HG03575 (cell line): ENCODE measurements around the gene STMP1.
"Not testable (repeated sequence)": the region's sequence is repeated elsewhere in the genome, so short reads cannot be mapped to it uniquely, and the experiment has no call there.

Source experiments
- ATAC-seq: cut with Tn5 transposase; IDR thresholded peaks from one replicate; pipeline ENCODE4 v1.9.1; 2021; ENCODE audit not compliant: unreplicated experiment, insufficient number of reproducible peaks, low FRiP score; ENCODE audit errors: extremely low read depth

STMP1 gene

DNA sequence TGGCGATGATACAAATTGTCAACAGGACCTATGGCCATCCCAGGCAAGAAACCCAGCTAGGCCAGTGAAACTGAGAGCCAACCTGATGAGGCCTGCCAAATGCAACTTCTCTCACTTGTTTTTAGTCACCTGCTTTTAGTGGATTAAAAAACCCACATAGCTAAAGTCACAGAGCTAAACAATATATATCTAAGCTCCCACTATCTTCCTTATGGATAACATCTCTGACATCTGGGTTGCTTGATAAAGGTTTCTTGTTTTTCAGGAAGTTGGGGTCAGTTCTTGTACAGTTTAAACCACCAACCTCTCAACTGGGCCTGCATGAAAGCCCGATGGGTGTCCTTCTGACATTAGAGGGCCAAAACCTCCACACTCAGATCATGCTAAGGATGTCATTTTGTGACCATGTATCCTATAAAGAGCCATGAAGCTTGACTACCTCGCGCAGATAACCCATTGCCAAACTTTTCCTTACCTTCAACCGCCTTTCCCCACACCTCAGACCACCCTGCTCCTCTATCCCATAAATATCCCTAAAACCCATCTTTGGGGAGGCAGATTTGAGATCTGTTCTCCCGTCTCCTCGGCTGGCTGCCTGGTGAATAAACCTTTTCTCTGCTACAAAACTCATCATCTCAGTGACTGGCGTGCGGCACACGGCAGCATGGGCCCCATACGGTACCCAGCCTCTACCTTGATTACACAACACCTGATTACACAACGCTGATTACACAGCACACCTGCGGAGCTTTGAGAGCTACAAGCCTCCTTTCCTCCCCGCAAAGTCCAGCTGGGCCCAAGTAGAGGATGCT lies 797 bp upstream of the STMP1 start:
- no peak for ATAC-seq

GRCh38 chr7:135662123-135662372 lies 266 bp upstream of the STMP1 start:
- no peak for ATAC-seq

GRCh38 chr7:135664046-135664589 lies 1.8 kb downstream of the STMP1 start:
- no peak for ATAC-seq

DNA sequence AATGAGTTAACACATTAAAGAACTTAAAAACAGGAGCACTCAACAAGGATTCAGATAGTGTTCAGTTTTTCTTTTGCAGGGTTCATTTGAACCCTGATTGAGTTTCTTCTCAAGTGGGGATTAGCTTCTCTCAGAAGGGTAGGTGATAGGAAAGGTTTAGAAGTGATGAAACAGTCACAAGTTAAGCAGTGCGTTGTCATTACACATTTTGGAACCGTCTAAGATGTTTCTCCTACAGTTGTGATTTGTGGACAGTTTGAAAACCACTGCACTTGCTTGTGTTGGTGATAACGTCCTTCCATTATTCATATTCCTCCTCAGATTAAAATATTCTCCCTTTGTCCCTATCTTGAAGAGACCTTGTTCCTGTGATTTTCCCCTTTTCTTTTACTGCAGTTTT lies 2.7 kb downstream of the STMP1 start:
- ATAC-seq: no peak

- no peak for ATAC-seq
Observed at GRCh38 chr7:135666156-135666555, 3.8 kb downstream of the STMP1 start.

GRCh38 chr7:135666846-135667245 lies 4.5 kb downstream of the STMP1 start:
- no peak for ATAC-seq

DNA sequence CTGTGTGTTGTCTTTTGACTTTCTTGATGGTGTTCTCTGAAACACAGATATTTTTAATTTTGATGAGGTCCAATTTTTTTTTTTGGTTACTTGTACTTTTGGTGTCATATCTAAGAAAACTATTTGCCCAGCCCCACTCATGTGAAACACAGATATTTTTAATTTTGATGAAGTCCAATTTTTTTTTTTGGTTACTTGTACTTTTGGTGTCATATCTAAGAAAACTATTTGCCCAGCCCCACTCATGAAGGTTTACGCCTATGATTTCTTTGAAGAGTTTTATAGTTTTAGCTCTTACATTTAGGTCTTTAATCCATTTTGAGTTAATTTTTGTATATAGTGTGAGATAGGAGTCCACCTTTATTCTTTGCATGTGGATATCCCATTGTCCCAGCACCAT lies 5.3 kb downstream of the STMP1 start:
- not testable (repeated sequence) for ATAC-seq

DNA sequence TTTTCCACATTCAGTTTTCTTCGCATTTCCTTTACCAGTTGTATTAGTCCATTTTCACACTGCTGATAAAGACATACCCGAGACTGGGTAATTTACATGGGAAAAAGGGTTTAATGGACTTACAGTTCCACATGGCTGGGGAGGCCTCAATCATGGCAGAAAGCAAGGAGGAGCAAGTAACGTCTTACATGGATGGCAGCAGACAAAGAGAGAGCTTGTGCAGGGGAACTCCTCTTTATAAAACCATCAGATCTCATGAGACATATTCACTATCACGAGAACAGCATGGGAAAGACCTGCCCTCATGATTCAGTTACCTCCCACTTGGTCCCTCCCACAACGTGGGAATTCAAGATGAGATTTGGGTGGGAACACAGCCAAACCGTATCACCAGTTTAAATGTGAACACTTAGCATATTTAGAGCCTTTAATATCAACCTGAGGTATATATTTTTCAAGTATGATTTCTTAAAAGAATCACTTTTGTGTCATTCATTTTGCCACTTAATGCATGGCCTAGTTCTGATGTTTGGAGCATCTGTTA lies 6.6 kb downstream of the STMP1 start:
- not testable (repeated sequence) for ATAC-seq

- no peak for ATAC-seq
Observed at GRCh38 chr7:135669774-135670173, 7.5 kb downstream of the STMP1 start.

DNA sequence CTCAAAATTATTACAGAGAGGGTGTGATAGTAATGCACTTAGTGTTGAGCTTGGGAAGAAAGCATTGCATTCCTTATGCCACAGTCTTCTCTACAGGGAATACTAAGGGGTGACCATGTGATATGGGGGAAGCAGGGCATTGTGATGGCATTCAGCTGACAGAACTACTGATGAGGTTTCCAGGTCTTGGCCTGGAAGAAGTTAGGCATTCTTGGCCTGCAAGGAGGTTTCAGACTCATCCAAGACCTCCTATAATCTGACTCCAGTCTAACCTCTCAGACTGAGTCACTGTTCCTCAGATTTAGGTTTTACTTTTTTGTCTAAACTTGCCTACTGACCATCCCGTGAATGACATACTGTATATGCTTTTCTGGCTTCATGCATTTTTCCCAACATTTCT lies 7.9 kb downstream of the STMP1 start:
- ATAC-seq: no peak

- ATAC-seq: no peak
Observed at GRCh38 chr7:135672560-135673359, 10.4 kb downstream of the STMP1 start.

DNA sequence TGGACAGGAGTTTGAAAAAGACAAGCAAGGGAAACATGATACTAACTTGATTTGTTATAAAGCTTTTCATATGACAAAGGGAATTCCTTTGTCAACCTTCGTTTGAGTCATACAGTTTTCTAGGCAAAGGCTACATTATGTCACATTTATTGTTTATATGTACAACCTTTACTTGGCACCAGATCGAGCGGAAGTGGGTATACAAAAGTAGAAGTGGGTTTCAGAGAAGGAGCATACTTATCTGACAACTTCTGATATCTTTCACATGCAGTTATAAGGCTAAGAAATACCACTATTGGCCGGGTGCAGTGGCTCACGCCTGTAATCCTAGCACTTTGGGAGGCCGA lies 11.0 kb downstream of the STMP1 start:
- no peak for ATAC-seq

- ATAC-seq: no peak
Observed at GRCh38 chr7:135678612-135679575, 16.6 kb downstream of the STMP1 start.

- ATAC-seq: no peak
Observed at GRCh38 chr7:135681762-135682161, 19.4 kb downstream of the STMP1 start.

DNA sequence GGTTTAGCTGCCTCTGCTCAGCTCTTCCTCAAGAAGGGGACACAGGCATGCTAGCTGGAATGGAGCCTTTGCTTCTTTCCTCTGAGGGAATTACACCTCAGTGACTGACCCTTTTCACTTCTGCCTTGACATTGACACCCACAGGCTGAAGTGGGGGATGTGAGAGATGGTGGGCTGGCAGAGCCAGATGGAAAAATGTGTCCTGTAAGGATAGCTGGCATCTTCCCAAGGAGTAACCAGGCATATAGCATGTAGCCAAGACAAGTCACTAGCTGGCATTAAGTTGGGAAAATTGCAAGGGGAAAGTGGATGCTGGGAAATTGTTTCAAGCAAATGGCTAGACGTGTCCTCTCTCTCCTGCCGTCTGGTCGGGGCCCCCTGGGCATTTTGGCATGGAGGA lies 19.9 kb downstream of the STMP1 start:
- no peak for ATAC-seq

- ATAC-seq: no peak
Observed at GRCh38 chr7:135683609-135684008, 21.3 kb downstream of the STMP1 start.

- no peak for ATAC-seq
Observed at GRCh38 chr7:135684136-135684535, 21.8 kb downstream of the STMP1 start.

- ATAC-seq: no peak
Observed at GRCh38 chr7:135684699-135685098, 22.4 kb downstream of the STMP1 start.
